ENCODE results near the gene COL27A1. TPM values are rescaled to one million over a fixed set of nuclear protein-coding genes. Genes with fewer than 3 reads are reported as not detected.

COL27A1 gene
- total and polyA plus RNA-seq, 9 of the 15 experiments (the other 6 are each of a cell fraction or from before 2014, with no cell fraction given), result 0.07 TPM; not detected in 8

GRCh38 chr9:114149765-114150340, 5.5 kb upstream of the COL27A1 start (continued):
- TF ChIP-seq, protein P1, sequence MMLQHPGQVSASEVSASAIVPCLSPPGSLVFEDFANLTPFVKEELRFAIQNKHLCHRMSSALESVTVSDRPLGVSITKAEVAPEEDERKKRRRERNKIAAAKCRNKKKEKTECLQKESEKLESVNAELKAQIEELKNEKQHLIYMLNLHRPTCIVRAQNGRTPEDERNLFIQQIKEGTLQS (IDR thresholded peaks at IDR 0.05), result no peak
- TF ChIP-seq, protein P1 (CRISPR knock-in tag; conservative IDR thresholded peaks at IDR 0.05), result no peak

DNA sequence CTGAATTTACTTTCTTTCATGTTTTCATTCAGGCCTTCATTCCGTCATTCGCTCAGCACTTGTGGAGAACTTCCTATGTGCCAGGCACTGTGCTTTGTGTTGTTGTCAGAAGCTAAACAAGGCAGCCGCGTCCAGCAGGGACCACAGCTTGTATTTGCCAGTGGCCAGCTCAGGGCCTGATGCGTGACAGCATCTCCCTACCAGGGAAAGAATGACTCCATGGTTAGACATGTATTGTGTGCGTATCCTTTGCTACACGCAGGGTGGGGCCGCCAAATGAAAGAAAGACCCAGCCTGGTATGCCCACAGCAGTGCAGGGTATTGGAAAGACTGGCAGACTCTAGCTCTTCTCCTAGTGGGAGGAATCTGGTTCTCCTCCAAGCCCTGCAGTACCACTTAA, 4.7 kb upstream of the COL27A1 start:
- no peak for FAIRE-seq
- intact Hi-C loops (cut with micrococcal nuclease) (no loop called here), in situ Hi-C loops (cut with MboI) (loop anchor here (10.0 kb wide), 1 partner anchor 134 kb away; no protein-coding TSS in a partner anchor)
- Histone ChIP-seq H3K4me3 (no peak overlapping the region), H3K27me3 (ENCODE audit: control insufficient read depth in 2 of 2, insufficient read depth in 2 of 2, low read length in 2 of 2) (peaks cover 3 to 47% of the 10 kb centered on the region in 2 experiments; a peak in 4 of 5 replicates), H3K9me3 (replicated peaks; ENCODE audit: control insufficient read depth, insufficient read depth, low read depth, low read length) (no peaks in the 10 kb centered on the region), H3K9ac (ENCODE audit: insufficient read depth in 1 of 2, low read depth in 2 of 2, low read length in 2 of 2) (no peak overlapping the region), H3K27ac (ENCODE audit: extremely low read depth, low read depth, low read length) (no peak overlapping the region), H3K4me2 (ENCODE audit: insufficient read depth, low read length) (no peak overlapping the region), H3K4me1 (replicated peaks in 1 of 2; ENCODE audit: control insufficient read depth in 2 of 2, insufficient read depth in 2 of 2, low read length in 2 of 2) (peaks cover 0 to 12% of the 10 kb centered on the region in 2 experiments; a peak in 2 of 5 replicates), H2AFZ (ENCODE audit: low read depth, low read length) (no peak overlapping the region), H3K79me2 (ENCODE audit: control insufficient read depth, insufficient read depth, low read length) (no peaks in the 10 kb centered on the region), H4K20me1 (replicated peaks; ENCODE audit: control insufficient read depth, insufficient read depth, low read length) (0 out of 2 replicates have a peak, but pooled peaks cover 11% of the 10 kb centered on the region), H3K9me1 (ENCODE audit: control insufficient read depth, insufficient read depth, low read length) (no peaks in the 10 kb centered on the region), H3K36me3 (ENCODE audit: control insufficient read depth, insufficient read depth, low read length) (no peaks in the 10 kb centered on the region)
- no peak for ATAC-seq
- TF ChIP-seq ZNF431 (CRISPR knock-in tag; IDR thresholded peaks at IDR 0.05) (no peak), MCM5 (IDR thresholded peaks at IDR 0.05; ENCODE audit: low read depth) (no peak), RFX1 (IDR thresholded peaks at IDR 0.05) (no peak), RUNX1 (IDR thresholded peaks at IDR 0.05; ENCODE audit: low read depth) (no peak), MTA2 (IDR thresholded peaks at IDR 0.05; ENCODE audit: low read depth) (no peak), YY1 (IDR thresholded peaks at IDR 0.05; ENCODE audit: borderline replicate concordance in 1 of 3, control insufficient read depth in 1 of 3, extremely low read depth in 1 of 3, insufficient read depth in 3 of 3, insufficient read length in 1 of 3, insufficient replicate concordance in 2 of 3, low read depth in 1 of 3, low read length in 2 of 3) (no peak), RBBP5 (IDR thresholded peaks at IDR 0.05; ENCODE audit: borderline replicate concordance, insufficient read depth, low read length, poor library complexity, severe bottlenecking) (no peak), NONO (IDR thresholded peaks at IDR 0.05; ENCODE audit: low read depth in 2 of 2, low read length in 1 of 2) (no peak), ZNF75A (CRISPR knock-in tag; IDR thresholded peaks at IDR 0.05) (no peak), NR2C2 (CRISPR knock-in tag; IDR thresholded peaks at IDR 0.05) (no peak), NR2C2 (tag; IDR thresholded peaks at IDR 0.05) (no peak), SREBF2 (CRISPR knock-in tag; IDR thresholded peaks at IDR 0.05) (no peak), NRF1 (conservative IDR thresholded peaks at IDR 0.05 in 1 of 2, IDR thresholded peaks at IDR 0.05 in 1 of 2) (no peak), YBX1 (IDR thresholded peaks at IDR 0.05) (no peak), FOXJ3 (CRISPR knock-in tag; IDR thresholded peaks at IDR 0.05) (no peak)
- TF ChIP-seq, protein P2, sequence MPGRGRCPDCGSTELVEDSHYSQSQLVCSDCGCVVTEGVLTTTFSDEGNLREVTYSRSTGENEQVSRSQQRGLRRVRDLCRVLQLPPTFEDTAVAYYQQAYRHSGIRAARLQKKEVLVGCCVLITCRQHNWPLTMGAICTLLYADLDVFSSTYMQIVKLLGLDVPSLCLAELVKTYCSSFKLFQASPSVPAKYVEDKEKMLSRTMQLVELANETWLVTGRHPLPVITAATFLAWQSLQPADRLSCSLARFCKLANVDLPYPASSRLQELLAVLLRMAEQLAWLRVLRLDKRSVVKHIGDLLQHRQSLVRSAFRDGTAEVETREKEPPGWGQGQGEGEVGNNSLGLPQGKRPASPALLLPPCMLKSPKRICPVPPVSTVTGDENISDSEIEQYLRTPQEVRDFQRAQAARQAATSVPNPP (IDR thresholded peaks at IDR 0.05; ENCODE audit: borderline replicate concordance, insufficient read depth, insufficient read length), result no peak
- WGBS (ENCODE audit: insufficient coverage, low coverage, missing lambda C conversion rate), result 3% methylated on average over 8 of the region's 8 CpGs
- BruUV-seq (replicated peaks), result no TSS peak
- ChIA-PET CTCF (ENCODE audit: low intra/inter-chr PET ratio) (no interaction called here), POLR2A (interaction anchor here (0.5 to 0.6 kb wide), 2 partner anchors 35 to 197 kb away, joined by 3 to 4 read pairs; no protein-coding TSS in a partner anchor)
- no peak for DNase-seq (ENCODE audit: extremely low read depth in 1 of 4, low spot score in 3 of 4)

Measured in K562 (cell line).